HepG2 (cell line): ENCODE results near the gene TRIM4. TPM values are rescaled to one million over a fixed set of nuclear protein-coding genes. Genes with fewer than 3 reads are reported as not detected.
A peak's percentile ranks its signal among the peaks of the same experiment; 100 is the strongest.

Source experiments
- BRF2 ChIP-seq: sonication (generic); formaldehyde crosslinking; IDR thresholded peaks from 2 replicates; pipeline ENCODE4 v1.8.1; 2022; ENCODE audit warnings: mild to moderate bottlenecking, missing genetic modification reagents
- CC2D1A ChIP-seq: sonication (generic); formaldehyde crosslinking; IDR thresholded peaks from 2 replicates; pipeline ENCODE4 v1.8.1; 2023; ENCODE audit warnings: mild to moderate bottlenecking, missing genetic modification reagents
- CHD2 ChIP-seq: IDR thresholded peaks from 2 replicates; pipeline ENCODE4 v1.6.1; 2011; ENCODE audit warnings: low read depth, low read length, improper control_type of control experiment
- CSRNP1 ChIP-seq: sonication (generic); formaldehyde crosslinking; IDR thresholded peaks from 2 replicates; pipeline ENCODE4 v1.8.1; 2023; ENCODE audit warnings: mild to moderate bottlenecking, missing genetic modification reagents
- KDM3A ChIP-seq: IDR thresholded peaks from 2 replicates; pipeline ENCODE4 v1.6.1; 2018; ENCODE audit warnings: low read depth, missing compliant biosample characterization
- MED1 ChIP-seq: sonication (generic); formaldehyde crosslinking; IDR thresholded peaks from 2 replicates; pipeline ENCODE4 v1.4.0; 2020; ENCODE audit warnings: missing genetic modification reagents
- NR2F6 ChIP-seq, 2 experiments: IDR thresholded peaks; 2 replicates each; pipeline ENCODE4 v1.6.1; 2016; ENCODE audit warnings: antibody characterized with exemption in 1 of 2, mild to moderate bottlenecking in 1 of 2
- SALL1 ChIP-seq: sonication (generic); formaldehyde crosslinking; IDR thresholded peaks from 2 replicates; pipeline ENCODE4 v1.8.0; 2022; ENCODE audit warnings: mild to moderate bottlenecking, missing genetic modification reagents
- SIN3A ChIP-seq: IDR thresholded peaks from 2 replicates; pipeline ENCODE4 v1.6.1; 2011; ENCODE audit warnings: low read depth, mild to moderate bottlenecking, control low read depth, low read length, borderline replicate concordance
- SP5 ChIP-seq: IDR thresholded peaks from 2 replicates; pipeline ENCODE4 v1.6.1; 2016; ENCODE audit warnings: low read depth, borderline replicate concordance
- TEF ChIP-seq: sonication (generic); formaldehyde crosslinking; IDR thresholded peaks from 2 replicates; pipeline ENCODE4 v1.5.0; 2020; ENCODE audit warnings: missing genetic modification reagents
- TFAP4 ChIP-seq: sonication (generic); IDR thresholded peaks from 2 replicates; pipeline ENCODE4 v1.6.1; 2016; ENCODE audit warnings: low read depth, borderline replicate concordance
- ZMYM2 ChIP-seq: sonication (generic); formaldehyde crosslinking; IDR thresholded peaks from 2 replicates; pipeline ENCODE4 v1.8.0; 2022; ENCODE audit warnings: mild to moderate bottlenecking, missing genetic modification reagents
- ZNF205 ChIP-seq: IDR thresholded peaks from 2 replicates; pipeline ENCODE4 v1.6.1; 2018; ENCODE audit warnings: missing biosample characterization, missing genetic modification reagents
- ZNF263 ChIP-seq: sonication (generic); formaldehyde crosslinking; IDR thresholded peaks from 2 replicates; pipeline ENCODE4 v1.4.0; 2020; ENCODE audit warnings: missing genetic modification reagents
- ZNF574 ChIP-seq: sonication (generic); formaldehyde crosslinking; IDR thresholded peaks from 2 replicates; pipeline ENCODE4 v1.4.0; 2020; ENCODE audit warnings: missing genetic modification reagents
- ZNF703 ChIP-seq: sonication (generic); formaldehyde crosslinking; IDR thresholded peaks from 2 replicates; pipeline ENCODE4 v1.5.1; 2020; ENCODE audit warnings: missing genetic modification reagents, mild to moderate bottlenecking, moderate library complexity, borderline replicate concordance
- ZNF768 ChIP-seq: sonication (generic); formaldehyde crosslinking; IDR thresholded peaks from 2 replicates; pipeline ENCODE4 v1.4.0; 2020; ENCODE audit warnings: missing genetic modification reagents
- ZSCAN29 ChIP-seq: sonication (generic); formaldehyde crosslinking; conservative IDR thresholded peaks from 2 replicates; pipeline ENCODE4 v1.4.0; 2020; ENCODE audit warnings: mild to moderate bottlenecking, missing genetic modification reagents
- ZUFSP ChIP-seq: sonication (generic); formaldehyde crosslinking; IDR thresholded peaks from 2 replicates; pipeline ENCODE4 v1.9.0; 2021; ENCODE audit warnings: missing genetic modification reagents, mild to moderate bottlenecking, borderline replicate concordance
- polyA plus RNA-seq, 8 experiments: library from polyadenylated mRNA; depleted of rRNA in 3 of 8; stranded (reverse) in 7 of 8; unstranded in 1 of 8; fragments of >200 nt; fragmentation: Illumina TruSeq in 4 of 8; extraction: Trizol in 4 of 8; gene quantifications; 2 replicates each; pipeline versions ENCODE4 v1.2.1 to v1.2.3, GENCODE V29; 2011 to 2016; ENCODE audit warnings: low read depth in 4 of 8, missing spikeins in 1 of 8, mixed read lengths in 1 of 8; ENCODE audit not compliant: insufficient read depth in 1 of 8
- total RNA-seq, 5 experiments: library from RNA; depleted of rRNA; stranded (reverse); fragments of >200 nt; fragmentation: Illumina TruSeq; extraction: Trizol; gene quantifications; 2 replicates each; pipeline ENCODE4 v1.2.3, GENCODE V29; 2016; ENCODE audit warnings: low read depth in 1 of 5

The TRIM4 gene
- total and polyA plus RNA-seq, 2 of the 13 experiments (the other 11 are each of a cell fraction or from before 2014, with no cell fraction given): 17.6 to 21.7 TPM

GRCh38 chr7:99918959-99919813, at the start of gene TRIM4 (continued):
- TF ChIP-seq SALL1 (CRISPR knock-in tag) (peak; percentile 68), CHD2 (0 out of 2 replicates have a peak, but pooled peaks have one; percentile 22), CSRNP1 (CRISPR knock-in tag) (0 out of 2 replicates have a peak, but pooled peaks have one; percentile 42), MED1 (CRISPR knock-in tag) (peak; percentile 43; the same call in 1 of the 2 replicates), CC2D1A (CRISPR knock-in tag) (no peak), ZNF263 (CRISPR knock-in tag) (peak; percentile 62; the same call in 1 of the 2 replicates), KDM3A (CRISPR knock-in tag) (peak; percentile 68; the same call in 1 of the 2 replicates), BRF2 (CRISPR knock-in tag) (peak; percentile 76; the same call in 1 of the 2 replicates), ZUFSP (CRISPR knock-in tag) (no peak), ZNF574 (CRISPR knock-in tag) (peak; percentile 97), ZNF205 (CRISPR knock-in tag) (no peak), ZNF703 (CRISPR knock-in tag) (peak; percentile 45; the same call in 1 of the 2 replicates), ZSCAN29 (peak; percentile 37; the same call in 1 of the 2 replicates), ZMYM2 (CRISPR knock-in tag) (0 out of 2 replicates have a peak, but pooled peaks have one; percentile 47), ZNF768 (CRISPR knock-in tag) (peak; percentile 72), SP5 (CRISPR knock-in tag) (no peak), TFAP4 (peak; percentile 33; the same call in 1 of the 2 replicates), NR2F6 (IDR thresholded peaks at IDR 0.05) (no peak), NR2F6 (CRISPR knock-in tag; IDR thresholded peaks at IDR 0.05) (no peak), SIN3A (peak; percentile 62; the same call in 1 of the 2 replicates), TEF (CRISPR knock-in tag) (no peak)
